Neural progenitor cell (in vitro differentiated cells): ENCODE results near the gene IL5. TPM values are rescaled to one million over a fixed set of nuclear protein-coding genes. Genes with fewer than 3 reads are reported as not detected.

ENCODE experiments used
- DNase-seq: peaks from one replicate; pipeline ENCODE4 v3.0.0-alpha.2; 2016; ENCODE audit warnings: low spot score
- H2AFZ ChIP-seq: fragments of 200-600 bp; sonication (generic); replicated peaks from 2 replicates; pipeline ENCODE4 v1.6.1; 2016; ENCODE audit warnings: antibody characterized with exemption
- H3F3A ChIP-seq: fragments of 200-600 bp; sonication (generic); 2 replicates; pipeline ENCODE4 v1.6.1; 2016; ENCODE audit warnings: antibody characterized with exemption, low read depth
- H3K27ac ChIP-seq: fragments of 200-600 bp; sonication (generic); 2 replicates; pipeline ENCODE4 v1.5.1; 2016; ENCODE audit warnings: mild to moderate bottlenecking
- H3K27me3 ChIP-seq: fragments of 200-600 bp; sonication (generic); 2 replicates; pipeline ENCODE4 v1.6.1; 2016; ENCODE audit warnings: mild to moderate bottlenecking, moderate library complexity
- H3K36me3 ChIP-seq: fragments of 200-600 bp; sonication (generic); 2 replicates; pipeline ENCODE4 v1.5.1; 2016
- H3K4me1 ChIP-seq: fragments of 200-600 bp; sonication (generic); 2 replicates; pipeline ENCODE4 v1.6.1; 2016; ENCODE audit warnings: mixed run types
- H3K4me2 ChIP-seq: fragments of 200-600 bp; sonication (generic); 2 replicates; pipeline ENCODE4 v1.6.1; 2016
- H3K4me3 ChIP-seq: fragments of 200-600 bp; sonication (generic); 2 replicates; pipeline ENCODE4 v1.5.1; 2016
- H3K79me2 ChIP-seq: fragments of 200-600 bp; sonication (generic); 2 replicates; pipeline ENCODE4 v1.6.1; 2016; ENCODE audit warnings: low read depth
- H3K9ac ChIP-seq: fragments of 200-600 bp; sonication (generic); 2 replicates; pipeline ENCODE4 v1.6.1; 2016
- H3K9me3 ChIP-seq: fragments of 200-600 bp; sonication (generic); 2 replicates; pipeline ENCODE4 v1.5.1; 2016; ENCODE audit warnings: low read depth
- H4K20me1 ChIP-seq: fragments of 200-600 bp; sonication (generic); 2 replicates; pipeline ENCODE4 v1.6.1; 2016; ENCODE audit warnings: low read depth
- H3K27ac Mint-ChIP-seq: 3 replicates; pipeline ENCODE4 v1.8.0; 2021; ENCODE audit warnings: mixed read lengths
- H3K27me3 Mint-ChIP-seq: 2 replicates; pipeline ENCODE4 v1.8.0; 2022; ENCODE audit warnings: low read depth, mild to moderate bottlenecking, inconsistent platforms, moderate library complexity, mixed read lengths; ENCODE audit not compliant: insufficient read depth
- H3K36me3 Mint-ChIP-seq: 3 replicates; pipeline ENCODE4 v1.8.0; 2021; ENCODE audit warnings: mixed read lengths
- H3K4me1 Mint-ChIP-seq: 3 replicates; pipeline ENCODE4 v1.8.0; 2021; ENCODE audit warnings: mixed read lengths
- H3K4me3 Mint-ChIP-seq: 3 replicates; pipeline ENCODE4 v1.8.0; 2021; ENCODE audit warnings: mild to moderate bottlenecking, moderate library complexity, mixed read lengths
- H3K9me3 Mint-ChIP-seq: 3 replicates; pipeline ENCODE4 v1.8.0; 2020; ENCODE audit warnings: mixed read lengths
- CTCF ChIP-seq: fragments of 200-600 bp; sonication (generic); IDR thresholded peaks from 2 replicates; pipeline ENCODE4 v1.5.1; 2017; ENCODE audit warnings: antibody characterized with exemption, mild to moderate bottlenecking
- EZH2 ChIP-seq: fragments of 200-600 bp; sonication (generic); IDR thresholded peaks from 2 replicates; pipeline ENCODE4 v1.6.1; 2017; ENCODE audit warnings: antibody characterized with exemption, mild to moderate bottlenecking, moderate library complexity
- EZH2phosphoT487 ChIP-seq: fragments of 200-600 bp; sonication (generic); IDR thresholded peaks from 2 replicates; pipeline ENCODE4 v1.6.1; 2017; ENCODE audit warnings: antibody characterized with exemption
- total RNA-seq: library from RNA; depleted of rRNA; stranded (reverse); fragments of >200 nt; gene quantifications from 2 replicates; pipeline ENCODE4 v1.2.3, GENCODE V29; 2015; ENCODE audit warnings: low replicate concordance

The IL5 gene
- total RNA-seq, 1 donor from 2014 or later: not detected

DNA sequence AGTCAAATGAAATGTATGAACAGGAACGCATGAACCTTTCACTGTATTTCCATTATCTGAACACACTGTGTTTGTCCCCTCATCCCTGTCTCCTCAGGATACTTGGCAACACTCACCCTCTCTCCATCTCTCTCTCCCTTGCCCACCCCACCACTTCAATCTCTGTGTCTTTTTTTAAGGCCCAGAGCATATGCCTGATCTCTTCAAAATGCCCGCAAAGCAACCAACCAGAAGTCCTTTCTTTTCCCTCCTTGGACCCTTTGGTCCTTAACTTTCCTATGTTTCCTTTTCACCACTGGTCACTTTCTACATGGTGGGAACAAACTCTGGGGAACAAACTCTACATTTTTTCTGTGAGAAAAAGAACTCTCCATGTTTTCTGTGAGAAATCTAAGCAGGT is 49.5 kb downstream of the IL5 start:
- Mint-ChIP-seq H3K9me3 (no peaks in the 10 kb centered on the region), H3K4me1 (peaks cover 20% of the 10 kb centered on the region), H3K27ac (no peak overlapping the region), H3K4me3 (no peak overlapping the region), H3K36me3 (no peaks in the 10 kb centered on the region), H3K27me3 (peaks cover 35% of the 10 kb centered on the region)
- peaks cover 23% of the 10 kb centered on the region for H3F3A ChIP-seq
- no peak overlapping the region for H3K4me3 ChIP-seq
- H3K9me3 ChIP-seq: no peaks in the 10 kb centered on the region
- no peaks in the 10 kb centered on the region for H3K79me2 ChIP-seq
- H3K4me2 ChIP-seq: no peak overlapping the region
- TF ChIP-seq EZH2phosphoT487 (no peak), EZH2 (no peak), CTCF (no peak)
- H3K27me3 ChIP-seq: peaks cover 53% of the 10 kb centered on the region
- no peak overlapping the region for H2AFZ ChIP-seq
- peaks cover 3% of the 10 kb centered on the region for H4K20me1 ChIP-seq
- H3K4me1 ChIP-seq: no peaks in the 10 kb centered on the region
- H3K9ac ChIP-seq: no peak overlapping the region
- DNase-seq: no peak
- H3K27ac ChIP-seq: no peak overlapping the region
- no peaks in the 10 kb centered on the region for H3K36me3 ChIP-seq

DNA sequence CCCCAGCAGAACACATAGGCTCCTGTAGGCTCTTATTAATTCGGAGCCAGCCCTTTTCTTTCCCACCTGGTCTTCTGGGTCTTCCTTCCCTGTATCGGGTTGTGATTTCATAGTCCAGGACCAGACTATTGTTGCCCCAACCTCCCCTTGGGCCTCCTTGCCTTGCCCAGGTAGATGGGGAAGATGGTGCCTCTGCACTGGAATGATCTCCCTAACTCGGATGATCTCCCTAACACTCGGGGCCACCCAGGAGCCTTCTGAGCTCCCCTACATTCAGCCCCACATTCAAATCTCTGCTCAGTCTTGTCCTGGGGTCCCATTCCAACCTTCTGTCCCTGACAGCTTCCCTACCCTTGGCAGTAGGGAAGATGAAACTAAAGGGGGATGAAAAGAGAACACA is 50.1 kb downstream of the IL5 start:
- H3K4me2 ChIP-seq: no peak overlapping the region
- no peak overlapping the region for H2AFZ ChIP-seq
- Mint-ChIP-seq H3K27me3 (peaks cover 32% of the 10 kb centered on the region), H3K4me1 (peaks cover 20% of the 10 kb centered on the region), H3K4me3 (no peak overlapping the region), H3K9me3 (no peaks in the 10 kb centered on the region), H3K36me3 (no peaks in the 10 kb centered on the region), H3K27ac (no peak overlapping the region)
- H3F3A ChIP-seq: peaks cover 25% of the 10 kb centered on the region
- no peaks in the 10 kb centered on the region for H3K36me3 ChIP-seq
- no peak overlapping the region for H3K9ac ChIP-seq
- H3K27me3 ChIP-seq: peaks cover 57% of the 10 kb centered on the region
- no peak overlapping the region for H3K27ac ChIP-seq
- no peak overlapping the region for H3K4me3 ChIP-seq
- H3K9me3 ChIP-seq: no peaks in the 10 kb centered on the region
- H3K4me1 ChIP-seq: no peaks in the 10 kb centered on the region
- H4K20me1 ChIP-seq: peaks cover 3% of the 10 kb centered on the region
- no peak for TF ChIP-seq EZH2phosphoT487
- no peaks in the 10 kb centered on the region for H3K79me2 ChIP-seq
- no peak for DNase-seq

GRCh38 chr5:132492386-132493125 is 50.8 kb downstream of the IL5 start:
- Histone ChIP-seq H3K4me3 (no peak overlapping the region), H3K27ac (no peak overlapping the region), H3K79me2 (no peaks in the 10 kb centered on the region), H3K4me2 (no peak overlapping the region), H4K20me1 (peaks cover 3% of the 10 kb centered on the region), H3K9ac (no peak overlapping the region), H3F3A (peaks cover 25% of the 10 kb centered on the region), H3K36me3 (no peaks in the 10 kb centered on the region), H2AFZ (no peak overlapping the region), H3K27me3 (peaks cover 57% of the 10 kb centered on the region), H3K4me1 (no peaks in the 10 kb centered on the region), H3K9me3 (no peaks in the 10 kb centered on the region)
- H3K27ac Mint-ChIP-seq: no peak overlapping the region
- no peaks in the 10 kb centered on the region for H3K9me3 Mint-ChIP-seq
- no peak for DNase-seq
- H3K36me3 Mint-ChIP-seq: no peaks in the 10 kb centered on the region
- peak overlapping the region; percentile 77 for H3K4me3 Mint-ChIP-seq
- TF ChIP-seq EZH2phosphoT487 (no peak), EZH2 (no peak), CTCF (no peak)
- peaks cover 20% of the 10 kb centered on the region for H3K4me1 Mint-ChIP-seq
- H3K27me3 Mint-ChIP-seq: peaks cover 32% of the 10 kb centered on the region

Other genes starting within 250 kb of the IL5 start
- 0.06 and 0.09 TPM in 2 replicates for gene SLC22A4, start 249.1 kb downstream of the IL5 start, total RNA-seq
- gene SLC22A5, start 173.8 kb downstream of the IL5 start, total RNA-seq: 3.1 and 4.3 TPM in 2 replicates
- gene IRF1, start 52.7 kb downstream of the IL5 start, total RNA-seq: 3.7 and 7.1 TPM in 2 replicates
- gene RAD50, start 13.5 kb upstream of the IL5 start, total RNA-seq: 34.6 and 48.2 TPM in 2 replicates
- not detected in 2 replicates for gene IL13, start 114.7 kb upstream of the IL5 start, total RNA-seq
- gene IL4, start 130.5 kb upstream of the IL5 start, total RNA-seq: not detected in 2 replicates
- 13.9 and 27.6 TPM in 2 replicates for gene KIF3A, start 194.0 kb upstream of the IL5 start, total RNA-seq
- 0.22 TPM in 1 of 2 replicates, not detected in the other for gene CCNI2, start 203.9 kb upstream of the IL5 start, total RNA-seq
- gene SEPTIN8, start 233.7 kb upstream of the IL5 start, total RNA-seq: 39.9 and 50.1 TPM in 2 replicates